SK-N-MC (cell line): ENCODE data around the gene RPS25.
"Not testable (repeated sequence)": the region's sequence is repeated elsewhere in the genome, so short reads cannot be mapped to it uniquely, and the experiment has no call there.

Experiments
- EZH2 ChIP-seq: fragments of 200-600 bp; sonication (generic); IDR thresholded peaks from one replicate; pipeline ENCODE4 v1.6.1; 2017; ENCODE audit warnings: antibody characterized with exemption
- FOXP2 ChIP-seq: optimal IDR thresholded peaks from 2 replicates; pipeline ENCODE3; 2011; ENCODE audit warnings: mild to moderate bottlenecking, moderate library complexity; ENCODE audit not compliant: insufficient read depth; ENCODE audit errors: extremely low read length, control extremely low read depth
- POLR2AphosphoS5 ChIP-seq: IDR thresholded peaks from 2 replicates; pipeline ENCODE4 v1.6.1; 2012; ENCODE audit warnings: mild to moderate bottlenecking, low read depth, low read length, borderline replicate concordance

GRCh38 chr11:119033421-119033820 lies 15.3 kb upstream of the RPS25 start:
- TF ChIP-seq POLR2AphosphoS5, EZH2, FOXP2: not testable (repeated sequence)
